ENCODE data around the gene TMEM141.

DNA sequence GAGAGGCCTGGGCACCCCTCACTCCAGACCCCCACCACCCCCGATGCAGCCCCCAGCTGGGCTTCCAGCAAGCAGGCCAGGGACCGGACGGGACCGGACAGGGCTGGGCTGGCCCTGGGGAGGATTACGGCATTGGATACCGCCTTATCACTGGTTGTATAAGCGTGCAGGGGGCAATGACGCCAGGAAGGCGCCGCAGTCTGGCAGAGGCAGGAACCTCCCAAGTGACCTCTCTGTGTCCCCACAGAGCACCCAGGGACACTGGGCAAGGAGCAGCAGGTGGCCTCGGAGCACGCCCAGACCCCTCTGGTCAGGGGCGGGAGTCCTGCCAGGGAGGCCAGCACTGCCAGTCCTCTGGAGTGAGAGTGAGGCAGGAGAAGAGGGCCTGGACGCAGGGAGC lies 26.1 kb upstream of the TMEM141 start:
- TF ChIP-seq, protein P1, sequence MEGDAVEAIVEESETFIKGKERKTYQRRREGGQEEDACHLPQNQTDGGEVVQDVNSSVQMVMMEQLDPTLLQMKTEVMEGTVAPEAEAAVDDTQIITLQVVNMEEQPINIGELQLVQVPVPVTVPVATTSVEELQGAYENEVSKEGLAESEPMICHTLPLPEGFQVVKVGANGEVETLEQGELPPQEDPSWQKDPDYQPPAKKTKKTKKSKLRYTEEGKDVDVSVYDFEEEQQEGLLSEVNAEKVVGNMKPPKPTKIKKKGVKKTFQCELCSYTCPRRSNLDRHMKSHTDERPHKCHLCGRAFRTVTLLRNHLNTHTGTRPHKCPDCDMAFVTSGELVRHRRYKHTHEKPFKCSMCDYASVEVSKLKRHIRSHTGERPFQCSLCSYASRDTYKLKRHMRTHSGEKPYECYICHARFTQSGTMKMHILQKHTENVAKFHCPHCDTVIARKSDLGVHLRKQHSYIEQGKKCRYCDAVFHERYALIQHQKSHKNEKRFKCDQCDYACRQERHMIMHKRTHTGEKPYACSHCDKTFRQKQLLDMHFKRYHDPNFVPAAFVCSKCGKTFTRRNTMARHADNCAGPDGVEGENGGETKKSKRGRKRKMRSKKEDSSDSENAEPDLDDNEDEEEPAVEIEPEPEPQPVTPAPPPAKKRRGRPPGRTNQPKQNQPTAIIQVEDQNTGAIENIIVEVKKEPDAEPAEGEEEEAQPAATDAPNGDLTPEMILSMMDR (IDR thresholded peaks at IDR 0.05) = no peak
- no peak for TF ChIP-seq POLR2A (IDR thresholded peaks at IDR 0.05)

Data from thyroid gland (tissue), 4 donors.